Daoy (cell line): ENCODE data around the gene F10. TPM values are rescaled to one million over a fixed set of nuclear protein-coding genes. Genes with fewer than 3 reads are reported as not detected.

Experiments used
- DNase-seq: peaks from one replicate; pipeline ENCODE4 v3.0.0-alpha.2; 2015; ENCODE audit warnings: low read depth
- total RNA-seq: library from RNA; depleted of rRNA; stranded (reverse); fragments of >200 nt; shearing (Covaris generic); gene quantifications from 2 replicates; pipeline ENCODE4 v1.2.3, GENCODE V29; 2014; rRNA removed

F10 gene
- total RNA-seq, 1 experiment from 2014 or later, result not detected

GRCh38 chr13:113192902-113193301 lies 70.3 kb downstream of the F10 start:
- no peak for DNase-seq

GRCh38 chr13:113195360-113195759 lies 72.8 kb downstream of the F10 start:
- DNase-seq, result no peak

GRCh38 chr13:113196970-113197737 lies 74.6 kb downstream of the F10 start:
- DNase-seq, result no peak

Other genes starting within 250 kb of the F10 start
- gene MCF2L, start 153.6 kb upstream of the F10 start, total RNA-seq, result 11.3 and 18.7 TPM in 2 replicates
- 0.11 TPM in 1 of 2 replicates, not detected in the other for gene F7, start 17.0 kb upstream of the F10 start, total RNA-seq
- not detected in 2 replicates for gene PROZ, start 35.8 kb downstream of the F10 start, total RNA-seq
- 43.3 and 51.1 TPM in 2 replicates for gene PCID2, start 85.9 kb downstream of the F10 start, total RNA-seq
- gene CUL4A, start 86.8 kb downstream of the F10 start, total RNA-seq, result 61.9 and 75.0 TPM in 2 replicates
- 45.6 and 66.7 TPM in 2 replicates for gene LAMP1, start 174.4 kb downstream of the F10 start, total RNA-seq
- 1.9 and 6.3 TPM in 2 replicates for gene GRTP1, start 241.3 kb downstream of the F10 start, total RNA-seq